Transverse colon (tissue), 4 donors: ENCODE results near the gene MAML1. TPM values are rescaled to one million over a fixed set of nuclear protein-coding genes. Genes with fewer than 3 reads are reported as not detected.

Experiments
- DNase-seq: peaks from one replicate; pipeline ENCODE4 v3.0.0-alpha.2; 2019
- H3K27ac ChIP-seq, 4 donors: fragments of 200-600 bp; sonication (generic); 2 replicates each; pipeline ENCODE4 v1.5.1; 2016 to 2018; ENCODE audit warnings: inconsistent platforms in 4 of 4
- H3K27me3 ChIP-seq: fragments of 200-600 bp; sonication (generic); 2 replicates; pipeline ENCODE4 v1.5.1; 2017; ENCODE audit warnings: inconsistent platforms
- H3K36me3 ChIP-seq, 4 donors: fragments of 200-600 bp; sonication (generic); 2 replicates each; pipeline ENCODE4 v1.5.1; 2017 to 2019; ENCODE audit warnings: inconsistent platforms in 4 of 4
- H3K4me1 ChIP-seq, 4 donors: fragments of 200-600 bp; sonication (generic); 2 replicates each; pipeline ENCODE4 v1.5.1; 2017 to 2020; ENCODE audit warnings: inconsistent platforms in 4 of 4
- H3K4me3 ChIP-seq, 4 donors: fragments of 200-600 bp; sonication (generic); 1 replicate in 1 of 4; 2 replicates in 3 of 4; pipeline versions ENCODE4 v1.5.1 to v1.6.1; 2017 to 2019; ENCODE audit warnings: inconsistent platforms in 4 of 4
- H3K9me3 ChIP-seq, 2 donors: fragments of 200-600 bp; sonication (generic); 2 replicates each; pipeline ENCODE4 v1.5.1; 2017 to 2019; ENCODE audit warnings: inconsistent platforms in 2 of 2
- EP300 ChIP-seq: sonication (generic); formaldehyde crosslinking; IDR thresholded peaks from one replicate; pipeline ENCODE4 v1.6.1; 2017; ENCODE audit warnings: antibody characterized with exemption, low read depth
- POLR2A ChIP-seq: fragments of 450-650 bp; IDR thresholded peaks from one replicate; pipeline ENCODE4 v1.6.1; 2016; ENCODE audit warnings: antibody characterized with exemption, mild to moderate bottlenecking, moderate library complexity
- POLR2AphosphoS5 ChIP-seq, 3 donors: sonication (generic); formaldehyde crosslinking; IDR thresholded peaks; one replicate each; pipeline ENCODE4 v1.6.1; 2016; ENCODE audit warnings: antibody characterized with exemption in 3 of 3
- WGBS, 2 donors: methylation state at CpG; one replicate each; pipeline ENCODE4 v1.1.5; 2018; ENCODE audit warnings: low coverage in 1 of 2; 5-methylcytosine and 5-hydroxymethylcytosine counted together
- in situ Hi-C, 4 donors: fragments of 200-750 bp; cut with MboI; loops; one replicate each; pipeline versions ENCODE4 v1.15.0 to v1.15.1; 2017; ENCODE audit warnings: low sequenced_read_pairs in 3 of 4, low pct_ligation_motif_present in 1 of 4, low pct_unique_long_range_greater_than_20kb in 1 of 4
- intact Hi-C: fragments of 100-400 bp; cut with DNase I; formaldehyde crosslinking; loops from one replicate; pipeline ENCODE4 v1.15.1; 2023; ENCODE audit warnings: low total_unique reads
- total RNA-seq, 4 donors: library from RNA; depleted of rRNA; stranded (reverse); fragments of >200 nt; gene quantifications; one replicate each; pipeline ENCODE4 v1.1.0, GENCODE V29; 2016
- TF ChIP-seq, protein P1 (sequence below), 5 experiments: fragments of 200-600 bp in 3 of 5; fragments of 450-650 bp in 2 of 5; sonication (generic) in 3 of 5; IDR thresholded peaks; 1 replicate in 2 of 5; 2 replicates in 3 of 5; pipeline ENCODE4 v1.5.1; 2016 to 2017; ENCODE audit warnings: antibody characterized with exemption in 5 of 5, inconsistent platforms in 3 of 5, mild to moderate bottlenecking in 2 of 5, moderate library complexity in 1 of 5

Gene MAML1
- total RNA-seq, 4 donors from 2014 or later: 22.8 to 28.7 (median 27.3) TPM

DNA sequence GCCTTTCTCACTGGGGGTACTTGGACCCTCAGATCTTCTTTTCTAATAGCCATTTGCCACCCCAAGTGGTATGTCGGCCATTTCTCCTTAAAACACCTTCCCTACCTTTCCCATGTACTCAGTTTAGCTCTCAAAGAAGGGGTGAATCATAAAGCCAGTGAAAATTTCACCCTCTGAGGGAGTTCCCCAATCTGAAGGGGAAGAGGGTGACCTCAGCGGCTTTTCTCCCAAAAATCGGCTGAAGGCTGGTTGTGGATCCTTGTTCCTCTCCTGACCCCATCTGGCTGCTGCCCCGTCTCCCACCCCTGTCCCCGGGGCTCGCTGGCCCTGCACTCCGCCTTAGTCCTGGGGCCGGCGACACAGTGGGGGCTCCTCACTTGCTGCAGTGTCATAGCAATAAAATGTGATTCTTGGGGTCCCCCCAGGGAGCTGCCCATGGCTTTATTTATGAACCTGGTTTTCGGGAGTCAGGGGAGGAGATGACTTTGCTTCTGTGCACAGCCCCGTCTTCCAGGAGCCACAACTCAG is 43.9 kb downstream of the MAML1 start:
- H3K4me3 ChIP-seq: no peak overlapping the region
- H3K36me3 ChIP-seq: peaks cover 0 to 33% (median 19%) of the 10 kb centered on the region in 4 donors

DNA sequence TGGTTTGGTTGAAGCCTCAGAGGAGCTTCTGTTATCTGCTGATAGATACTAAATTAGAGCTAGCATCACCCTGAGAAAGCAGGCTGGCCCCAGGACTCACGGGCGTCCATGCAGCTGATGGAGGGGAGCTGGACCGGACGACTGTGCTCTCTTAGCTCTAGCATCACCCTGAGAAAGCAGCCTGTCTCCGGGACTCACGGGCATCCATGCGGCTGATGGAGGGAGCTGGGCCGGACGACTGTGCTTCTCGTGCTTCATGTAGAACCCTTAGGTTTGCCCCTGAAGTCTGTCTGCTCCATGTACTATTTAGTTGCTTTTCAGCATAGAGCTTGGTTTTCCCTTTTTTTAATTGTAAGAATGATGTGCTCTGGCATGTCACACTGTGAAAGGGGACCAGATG is 44.8 kb downstream of the MAML1 start:
- TF ChIP-seq EP300 (no peak), POLR2A (no peak), POLR2AphosphoS5 (IDR thresholded peaks at IDR 0.05) (no peak)
- TF ChIP-seq, protein P1, sequence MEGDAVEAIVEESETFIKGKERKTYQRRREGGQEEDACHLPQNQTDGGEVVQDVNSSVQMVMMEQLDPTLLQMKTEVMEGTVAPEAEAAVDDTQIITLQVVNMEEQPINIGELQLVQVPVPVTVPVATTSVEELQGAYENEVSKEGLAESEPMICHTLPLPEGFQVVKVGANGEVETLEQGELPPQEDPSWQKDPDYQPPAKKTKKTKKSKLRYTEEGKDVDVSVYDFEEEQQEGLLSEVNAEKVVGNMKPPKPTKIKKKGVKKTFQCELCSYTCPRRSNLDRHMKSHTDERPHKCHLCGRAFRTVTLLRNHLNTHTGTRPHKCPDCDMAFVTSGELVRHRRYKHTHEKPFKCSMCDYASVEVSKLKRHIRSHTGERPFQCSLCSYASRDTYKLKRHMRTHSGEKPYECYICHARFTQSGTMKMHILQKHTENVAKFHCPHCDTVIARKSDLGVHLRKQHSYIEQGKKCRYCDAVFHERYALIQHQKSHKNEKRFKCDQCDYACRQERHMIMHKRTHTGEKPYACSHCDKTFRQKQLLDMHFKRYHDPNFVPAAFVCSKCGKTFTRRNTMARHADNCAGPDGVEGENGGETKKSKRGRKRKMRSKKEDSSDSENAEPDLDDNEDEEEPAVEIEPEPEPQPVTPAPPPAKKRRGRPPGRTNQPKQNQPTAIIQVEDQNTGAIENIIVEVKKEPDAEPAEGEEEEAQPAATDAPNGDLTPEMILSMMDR (IDR thresholded peaks at IDR 0.05): no peak

More for the DNA sequence above, 43.9 kb downstream of the MAML1 start:
- Histone ChIP-seq H3K4me1 (no peaks in the 10 kb centered on the region), H3K27me3 (no peaks in the 10 kb centered on the region), H3K9me3 (no peaks in the 10 kb centered on the region), H3K27ac (no peak overlapping the region)
- no peak for DNase-seq
- in situ Hi-C loops (no loop called here), intact Hi-C loops (no loop called here)
- WGBS, 2 donors: 83 to 88% methylated on average over 1 to 11 of the region's 11 CpGs
- TF ChIP-seq EP300 (no peak), POLR2A (no peak), POLR2AphosphoS5 (IDR thresholded peaks at IDR 0.05) (no peak)
- TF ChIP-seq, protein P1 (IDR thresholded peaks at IDR 0.05): no peak

DNA sequence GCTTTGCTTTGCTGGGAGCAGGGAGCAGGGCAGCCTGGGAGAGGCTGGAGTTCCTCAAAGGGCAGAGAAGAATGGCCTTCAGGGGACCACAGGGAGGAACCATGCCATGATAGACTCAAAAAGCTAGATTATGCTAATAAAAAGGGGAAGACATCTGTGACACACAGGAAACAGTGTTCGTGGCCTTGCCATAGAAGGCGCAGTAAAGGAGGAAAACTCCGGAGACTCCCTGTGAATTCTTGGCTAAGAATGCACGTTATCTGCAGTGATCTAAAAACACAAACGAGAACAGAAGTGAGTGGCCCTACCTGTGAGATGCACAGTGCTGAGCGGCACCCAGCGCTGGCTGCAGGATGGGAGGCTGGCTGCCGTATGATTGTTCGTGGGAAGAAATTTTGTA is 45.3 kb downstream of the MAML1 start:
- Histone ChIP-seq H3K4me3 (no peak overlapping the region), H3K9me3 (no peaks in the 10 kb centered on the region), H3K27me3 (no peaks in the 10 kb centered on the region), H3K27ac (no peak overlapping the region), H3K4me1 (no peaks in the 10 kb centered on the region), H3K36me3 (peaks cover 0 to 24% (median 10%) of the 10 kb centered on the region in 4 donors)
- no peak for DNase-seq
- no peak for TF ChIP-seq EP300
- TF ChIP-seq, protein P1 (IDR thresholded peaks at IDR 0.05): no peak
- no peak for TF ChIP-seq POLR2A
- TF ChIP-seq POLR2AphosphoS5 (IDR thresholded peaks at IDR 0.05): no peak
- in situ Hi-C loops: no loop called here
- WGBS, 2 donors: 85% methylated on average over 9 of the region's 9 CpGs; no CpG with 5 or more reads in 1 of the 2 donors
- intact Hi-C loops: no loop called here

More for the DNA sequence above, 44.8 kb downstream of the MAML1 start:
- intact Hi-C loops: no loop called here
- Histone ChIP-seq H3K27me3 (no peaks in the 10 kb centered on the region), H3K27ac (no peak overlapping the region), H3K9me3 (no peaks in the 10 kb centered on the region), H3K4me1 (no peaks in the 10 kb centered on the region), H3K4me3 (no peak overlapping the region), H3K36me3 (peaks cover 0 to 24% (median 12%) of the 10 kb centered on the region in 4 donors)
- in situ Hi-C loops: no loop called here
- WGBS, 2 donors: 92% methylated on average over 8 of the region's 10 CpGs; no CpG with 5 or more reads in 1 of the 2 donors
- no peak for DNase-seq

DNA sequence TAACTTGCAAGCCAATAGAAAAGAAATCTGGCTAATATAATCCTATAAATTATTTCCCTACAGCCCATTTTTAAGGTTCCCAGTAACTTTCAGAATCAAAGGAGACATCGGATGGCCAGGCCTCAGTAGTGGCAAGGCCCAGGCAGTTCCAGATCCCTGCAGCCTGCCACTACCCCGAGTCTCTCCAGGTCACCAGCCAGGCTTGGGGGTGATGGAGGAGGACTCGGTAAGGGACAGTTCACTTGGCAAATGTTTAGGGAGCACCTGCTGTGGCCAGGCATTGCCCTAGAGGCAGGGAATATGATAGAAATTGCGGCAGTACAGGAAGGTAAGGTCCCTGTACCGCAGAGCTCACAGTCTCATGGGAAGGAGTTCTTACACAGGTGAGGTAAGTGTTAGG is 46.0 kb downstream of the MAML1 start:
- Histone ChIP-seq H3K36me3 (peaks cover 0 to 20% (median 7%) of the 10 kb centered on the region in 4 donors), H3K4me1 (no peaks in the 10 kb centered on the region), H3K4me3 (no peak overlapping the region), H3K9me3 (no peaks in the 10 kb centered on the region), H3K27ac (no peak overlapping the region), H3K27me3 (no peaks in the 10 kb centered on the region)
- intact Hi-C loops (no loop called here), in situ Hi-C loops (no loop called here)
- DNase-seq: no peak
- TF ChIP-seq, protein P1 (IDR thresholded peaks at IDR 0.05): no peak
- TF ChIP-seq POLR2A: no peak
- no peak for TF ChIP-seq EP300
- TF ChIP-seq POLR2AphosphoS5 (IDR thresholded peaks at IDR 0.05): no peak
- 97 to 100% methylated on average over 3 to 5 of the region's 5 CpGs for WGBS, 2 donors
